GM12878 (cell line): ENCODE measurements around the gene KRTAP5-2. TPM values are rescaled to one million over a fixed set of nuclear protein-coding genes. Genes with fewer than 3 reads are reported as not detected.

ENCODE experiments used
- ATAC-seq: fragments of 200-7000 bp; cut with Tn5 transposase; 3 replicates; pipeline ENCODE4 v1.9.1; 2020; ENCODE audit warnings: mild to moderate bottlenecking, moderate library complexity
- BruUV-seq: library from RNA; stranded (reverse); fragments of 400-500 nt; replicated peaks from 2 replicates; lab custom pipeline; 2021; lab: Mats Ljungman, UMichigan
- CTCF ChIA-PET: fragments of 300-600 bp; sonication (Branson Sonifier 250); formaldehyde crosslinking; extraction: SDS; loops from one replicate; lab custom pipeline; 2021; ENCODE audit warnings: inconsistent platforms; lab: Yijun Ruan, JAX
- POLR2A ChIA-PET: fragments of 350-600 bp; formaldehyde crosslinking; extraction: SDS; loops from one replicate; lab custom pipeline; 2021; ENCODE audit warnings: inconsistent platforms; lab: Charles Lee
- RAD21 ChIA-PET: fragments of 300-600 bp; sonication (Branson Sonifier 250); formaldehyde crosslinking; loops from one replicate; lab custom pipeline; 2023; ENCODE audit warnings: antibody characterized with exemption; ENCODE audit not compliant: unreplicated experiment; lab: Charles Lee
- SMC1A ChIA-PET: fragments of 300-600 bp; sonication (Branson Sonifier 250); formaldehyde crosslinking; loops from one replicate; lab custom pipeline; 2023; ENCODE audit not compliant: unreplicated experiment, uncharacterized antibody; lab: Charles Lee
- DNase-seq: peaks from one replicate; pipeline ENCODE4 v3.0.0-alpha.2; 2011; ENCODE audit warnings: low read depth, low spot score
- FAIRE-seq: peaks from 3 replicates; lab custom pipeline; 2011; peaks lifted over from hg19 to GRCh38; lab: Jason Lieb, UNC
- H2AFZ ChIP-seq: 2 replicates; pipeline ENCODE4 v1.6.0; 2011; ENCODE audit warnings: low read depth, low read length, control low read depth; ENCODE audit not compliant: control insufficient read depth
- H3K27ac ChIP-seq: 2 replicates; pipeline ENCODE4 v1.5.1; 2011; ENCODE audit warnings: control low read depth; ENCODE audit not compliant: control insufficient read depth, insufficient read depth
- H3K27me3 ChIP-seq, 2 experiments: replicated peaks in 1 of 2; 2 replicates each; pipeline versions ENCODE4 v1.6.0 to v1.6.1; 2011; ENCODE audit warnings: low read length in 1 of 2; ENCODE audit not compliant: control insufficient read depth in 2 of 2, insufficient read depth in 2 of 2
- H3K36me3 ChIP-seq, 2 experiments: 2 replicates each; pipeline ENCODE4 v1.5.1; 2011; ENCODE audit warnings: low read length in 1 of 2; ENCODE audit not compliant: control insufficient read depth in 2 of 2, insufficient read depth in 2 of 2
- H3K4me1 ChIP-seq: 2 replicates; pipeline ENCODE4 v1.6.1; 2011; ENCODE audit warnings: mild to moderate bottlenecking, low read length, moderate library complexity, mixed read lengths; ENCODE audit not compliant: control insufficient read depth, insufficient read depth
- H3K4me2 ChIP-seq: 2 replicates; pipeline ENCODE4 v1.6.0; 2011; ENCODE audit warnings: control low read depth; ENCODE audit not compliant: control insufficient read depth, insufficient read depth
- H3K4me3 ChIP-seq: fragments of 200-600 bp; sonication (generic); 2 replicates; pipeline ENCODE4 v1.5.1; 2016
- H3K79me2 ChIP-seq: 2 replicates; pipeline ENCODE4 v1.6.0; 2011; ENCODE audit warnings: low read length; ENCODE audit not compliant: control insufficient read depth, insufficient read depth
- H3K9ac ChIP-seq: 2 replicates; pipeline ENCODE4 v1.8.0; 2011; ENCODE audit warnings: low read length, control low read depth, mixed read lengths; ENCODE audit not compliant: control insufficient read depth, insufficient read depth
- H3K9me3 ChIP-seq: replicated peaks from 3 replicates; pipeline ENCODE4 v1.5.1; 2011; ENCODE audit warnings: mild to moderate bottlenecking, low read length; ENCODE audit not compliant: control insufficient read depth, insufficient read depth
- H4K20me1 ChIP-seq: 2 replicates; pipeline ENCODE4 v1.6.0; 2011; ENCODE audit not compliant: control insufficient read depth, insufficient read depth
- ATF3 ChIP-seq: IDR thresholded peaks from 2 replicates; pipeline ENCODE4 v1.6.1; 2011; ENCODE audit warnings: low read depth, mild to moderate bottlenecking, low read length, moderate library complexity, borderline replicate concordance; ENCODE audit errors: extremely low read depth
- E4F1 ChIP-seq: fragments of 450-650 bp; IDR thresholded peaks from 2 replicates; pipeline ENCODE4 v1.6.1; 2018; ENCODE audit warnings: borderline replicate concordance, mild to moderate bottlenecking; ENCODE audit not compliant: partially characterized antibody
- IRF3 ChIP-seq: fragments of 450-650 bp; IDR thresholded peaks from 2 replicates; pipeline ENCODE4 v1.6.1; 2014; ENCODE audit warnings: mild to moderate bottlenecking
- MTA2 ChIP-seq: fragments of 450-650 bp; IDR thresholded peaks from 2 replicates; pipeline ENCODE4 v1.6.1; 2016; ENCODE audit warnings: low read depth, mild to moderate bottlenecking, moderate library complexity
- WGBS: methylation state at CpG from one replicate; pipeline ENCODE4 v1.1.6; 2016; ENCODE audit warnings: low lambda C conversion rate; ENCODE audit not compliant: insufficient replicate concordance, insufficient coverage; ENCODE audit errors: missing lambda C conversion rate; 5-methylcytosine and 5-hydroxymethylcytosine counted together
- in situ Hi-C: fragments of 300-500 bp; cut with MboI; formaldehyde crosslinking; loops from 9 replicates; pipeline ENCODE4 v1.14.3; 2018; ENCODE audit warnings: mixed read lengths
- intact Hi-C: fragments of 100-400 bp; cut with micrococcal nuclease; formaldehyde crosslinking; loops from one replicate; pipeline ENCODE4 v1.14.2; 2022; ENCODE audit not compliant: unreplicated experiment
- polyA plus RNA-seq, 11 experiments: library from polyadenylated mRNA; depleted of rRNA in 4 of 11; unstranded in 6 of 11; stranded (reverse) in 5 of 11; fragments of >200 nt; fragmentation: Nextera tagmentation in 4 of 11; fragmentation: Illumina TruSeq in 1 of 11; extraction: Ambion mirVana in 4 of 11; extraction: Trizol in 1 of 11; gene quantifications; 1 replicate in 1 of 11; 2 replicates in 10 of 11; pipeline versions ENCODE4 v1.2.1 to v1.2.3, GENCODE V29; 2011 to 2016; ENCODE audit warnings: inconsistent platforms in 2 of 11, missing spikeins in 2 of 11, low read depth in 1 of 11
- total RNA-seq, 4 experiments: library from RNA; depleted of rRNA in 3 of 4; stranded (reverse); fragments of >200 nt in 3 of 4; fragmentation: Illumina TruSeq in 1 of 4; extraction: Trizol in 1 of 4; gene quantifications; 2 replicates each; pipeline versions ENCODE4 v1.2.1 to v1.2.3, GENCODE V29; 2013 to 2021

The KRTAP5-2 gene
- total and polyA plus RNA-seq, 10 of the 15 experiments (the other 5 are each of a cell fraction or from before 2014, with no cell fraction given), result not detected

GRCh38 chr11:1565173-1565903 is 32.8 kb downstream of the KRTAP5-2 start:
- H3K4me2 ChIP-seq, result no peak overlapping the region
- peaks cover 0 to 3% of the 10 kb centered on the region in 2 experiments; a peak in 2 of 4 replicates for H3K27me3 ChIP-seq
- no TSS peak for BruUV-seq
- 30% methylated on average over 28 of the region's 28 CpGs for WGBS
- ChIA-PET SMC1A (no interaction called here), RAD21 (interaction anchor here (1.7 kb wide), 1 partner anchor 9 kb away, joined by 5 read pairs; no protein-coding TSS in a partner anchor), CTCF (interaction anchor here (1.8 kb wide), 1 partner anchor 9 kb away, joined by 12 read pairs; no protein-coding TSS in a partner anchor), POLR2A (no interaction called here)
- in situ Hi-C loops (no loop called here), intact Hi-C loops (no loop called here)
- no peak overlapping the region for H2AFZ ChIP-seq
- TF ChIP-seq ATF3 (no peak), MTA2 (no peak), IRF3 (no peak), E4F1 (no peak)
- no peak overlapping the region for H3K9ac ChIP-seq
- no peak overlapping the region for H3K27ac ChIP-seq
- H3K79me2 ChIP-seq, result no peaks in the 10 kb centered on the region
- FAIRE-seq, result no peak
- H4K20me1 ChIP-seq, result no peaks in the 10 kb centered on the region
- no peaks in the 10 kb centered on the region for H3K4me1 ChIP-seq
- H3K36me3 ChIP-seq, result no peaks in the 10 kb centered on the region
- ATAC-seq, result no peak
- H3K9me3 ChIP-seq, result no peaks in the 10 kb centered on the region
- no peak for DNase-seq
- no peak overlapping the region for H3K4me3 ChIP-seq
